Choroid plexus epithelial cell (primary cell): Measurements from ENCODE around the gene PDE10A.

ENCODE experiments used
- DNase-seq: peaks from one replicate; pipeline ENCODE4 v3.0.0-alpha.2; 2010; ENCODE audit warnings: low read depth
- H3K4me3 ChIP-seq: 2 replicates; pipeline ENCODE4 v1.5.1; 2011; ENCODE audit warnings: low read depth, mild to moderate bottlenecking, control low read depth, low read length, moderate library complexity
- CTCF ChIP-seq: conservative IDR thresholded peaks from 2 replicates; pipeline ENCODE4 v1.5.1; 2011; ENCODE audit warnings: low read depth, mild to moderate bottlenecking, control low read depth, inconsistent platforms, low read length, moderate library complexity

Gene PDE10A

GRCh38 chr6:165487347-165487746 is 175.7 kb downstream of the PDE10A start:
- TF ChIP-seq CTCF: no peak
- peak; percentile 53 for DNase-seq
- H3K4me3 ChIP-seq: no peak overlapping the region

- H3K4me3 ChIP-seq: no peak overlapping the region
- no peak for TF ChIP-seq CTCF
- DNase-seq: peak; percentile 82
These were observed 176.6 kb downstream of the PDE10A start for GRCh38 chr6:165486183-165487137.

- H3K4me3 ChIP-seq: no peak overlapping the region
- no peak for TF ChIP-seq CTCF
- DNase-seq: peak; percentile 7
These were observed 178.7 kb downstream of the PDE10A start for GRCh38 chr6:165484178-165484889.

DNA sequence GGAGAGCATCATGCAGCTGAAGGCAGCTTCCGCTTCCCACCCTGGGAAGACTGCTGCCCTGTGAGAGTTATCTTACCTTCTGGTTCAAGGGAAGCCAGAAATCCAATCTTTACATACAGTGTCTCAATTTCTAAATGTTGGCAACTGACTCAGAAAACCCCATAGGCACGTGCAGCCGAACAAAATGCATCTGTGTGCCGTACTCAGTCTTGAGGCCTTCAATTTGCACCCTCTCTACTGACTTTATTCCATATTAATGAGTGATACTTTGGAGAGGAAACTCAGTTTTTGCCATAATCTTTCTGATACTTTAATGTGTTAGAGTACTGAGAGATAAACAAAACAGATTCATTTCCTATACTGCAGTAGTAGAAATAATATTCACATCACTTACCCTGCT is 181.1 kb downstream of the PDE10A start:
- TF ChIP-seq CTCF: no peak
- no peak overlapping the region for H3K4me3 ChIP-seq
- DNase-seq: no peak

DNA sequence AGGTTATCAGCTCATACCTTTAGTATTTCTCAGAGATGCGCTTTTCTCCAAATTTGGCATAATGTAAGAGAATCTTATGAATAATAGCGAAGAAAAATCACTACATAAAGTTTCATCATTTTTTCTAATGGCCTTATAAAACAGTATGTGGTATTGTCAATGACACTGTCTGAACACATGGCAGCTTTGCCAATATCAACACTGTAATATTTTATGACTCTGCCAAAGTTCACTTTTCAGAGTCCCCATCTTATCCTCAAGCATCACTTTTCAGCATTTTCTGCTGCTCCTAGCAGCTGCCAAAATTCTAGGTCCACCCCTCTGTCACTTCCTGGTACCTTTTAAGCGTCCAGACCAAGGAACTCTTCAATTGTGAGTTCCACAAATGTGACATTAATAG is 182.1 kb downstream of the PDE10A start:
- no peak for DNase-seq
- no peak overlapping the region for H3K4me3 ChIP-seq
- TF ChIP-seq CTCF: no peak

DNA sequence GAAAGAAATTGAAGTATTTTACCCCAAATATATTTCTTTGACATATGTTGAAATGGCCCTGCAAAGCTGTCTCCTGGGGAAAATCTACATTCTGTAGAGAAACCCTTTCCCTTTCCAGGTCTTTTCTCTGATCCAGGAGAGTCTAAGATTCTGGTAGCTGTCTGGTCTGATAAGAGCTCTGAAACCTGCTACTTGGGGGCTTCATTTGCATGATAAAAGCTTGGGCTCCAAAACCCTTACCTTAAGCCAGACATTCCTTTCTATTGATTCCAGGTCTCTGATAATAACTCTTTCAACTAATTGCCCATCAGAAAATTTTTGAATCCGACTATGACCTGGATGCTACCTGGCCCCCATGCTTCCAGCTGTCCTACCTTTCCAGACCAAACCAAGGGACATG is 184.5 kb downstream of the PDE10A start:
- DNase-seq: no peak
- no peak overlapping the region for H3K4me3 ChIP-seq
- TF ChIP-seq CTCF: no peak
